ENCODE data around the gene EXOSC1.
"Not testable (repeated sequence)": the region's sequence is repeated elsewhere in the genome, so short reads cannot be mapped to it uniquely, and the experiment has no call there.

Gene EXOSC1

DNA sequence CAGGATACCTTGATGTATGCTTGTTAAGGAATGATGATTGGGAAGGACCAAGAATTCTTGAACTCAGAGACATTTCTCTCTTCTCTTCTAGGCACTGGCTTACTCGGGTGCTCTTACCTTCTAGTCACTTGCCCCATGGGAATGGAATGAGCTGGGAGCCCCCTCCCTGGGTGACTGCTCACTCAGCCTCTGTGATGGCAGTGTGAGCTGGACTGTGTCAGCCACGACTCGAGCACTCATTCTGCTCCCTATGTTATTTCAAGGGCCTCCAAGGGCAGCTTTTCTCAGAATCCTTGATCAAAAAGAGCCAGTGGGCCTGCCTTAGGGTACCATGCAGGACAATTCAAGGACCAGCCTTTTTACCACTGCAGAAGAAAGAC lies 10.9 kb upstream of the EXOSC1 start:
- no peak for DNase-seq

DNA sequence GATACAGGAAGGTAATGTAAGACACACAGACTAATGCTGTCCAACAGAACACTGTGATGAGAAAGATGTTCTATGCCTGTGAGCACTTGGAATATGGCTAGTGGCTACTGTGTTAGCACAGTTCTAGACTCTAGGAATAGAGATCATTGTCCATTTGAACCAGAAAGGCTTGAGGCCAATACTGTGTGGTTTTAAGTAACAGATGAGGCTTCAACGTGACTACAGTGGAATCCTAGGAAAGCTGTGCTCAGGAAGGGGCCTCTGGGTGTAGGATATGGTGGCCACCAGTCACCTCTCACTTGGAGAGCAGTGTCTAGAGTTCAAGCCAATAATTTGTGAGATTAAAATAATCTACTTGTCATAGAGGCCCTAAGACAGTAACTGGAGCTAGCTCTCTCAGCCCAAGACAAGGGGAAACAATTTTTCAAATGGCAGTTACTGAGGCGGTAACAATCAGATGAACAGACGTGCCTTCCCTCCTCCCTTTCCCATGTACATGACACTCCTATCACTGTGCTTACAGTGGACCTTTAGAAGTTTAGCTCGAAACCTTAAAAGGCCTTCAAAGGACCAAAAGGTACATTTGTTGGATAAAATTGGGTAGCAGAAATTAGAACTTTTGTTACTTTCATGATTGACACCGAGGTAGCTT lies 10.4 kb upstream of the EXOSC1 start:
- DNase-seq: no peak

DNA sequence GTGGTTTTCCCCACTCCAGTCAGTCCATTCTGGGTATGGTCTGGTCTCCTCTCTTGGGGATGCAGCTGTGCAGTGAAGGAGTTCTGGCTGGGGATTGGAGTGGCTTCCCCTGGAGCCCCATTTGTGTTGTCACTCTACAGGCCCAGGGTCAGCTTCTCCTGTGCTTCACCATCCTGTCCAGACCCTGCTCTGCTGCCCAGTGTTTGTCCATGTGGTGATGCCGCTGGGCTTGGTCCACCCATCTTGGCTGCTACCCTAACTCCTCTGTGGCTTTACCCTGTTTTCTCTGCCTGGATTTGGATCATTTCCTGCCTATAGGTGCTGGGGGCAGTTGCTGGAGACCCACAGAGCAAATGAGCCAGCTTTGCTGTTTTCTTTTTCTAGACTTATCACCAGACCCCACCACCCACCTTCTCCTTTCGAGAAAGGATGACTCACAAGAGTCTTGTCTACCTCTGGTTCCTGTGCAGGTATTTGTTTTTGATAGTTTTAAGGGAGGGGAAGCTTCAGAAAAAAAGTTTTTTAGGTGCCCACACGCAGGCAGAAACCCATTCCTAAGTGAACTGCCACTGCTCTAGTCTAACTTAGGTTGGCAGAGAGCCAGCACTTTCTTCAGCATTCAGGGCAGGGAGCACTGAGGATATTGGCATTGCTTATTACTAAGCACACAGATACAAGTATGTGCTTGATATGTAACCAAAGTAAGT lies 8.7 kb upstream of the EXOSC1 start:
- DNase-seq: no peak

DNA sequence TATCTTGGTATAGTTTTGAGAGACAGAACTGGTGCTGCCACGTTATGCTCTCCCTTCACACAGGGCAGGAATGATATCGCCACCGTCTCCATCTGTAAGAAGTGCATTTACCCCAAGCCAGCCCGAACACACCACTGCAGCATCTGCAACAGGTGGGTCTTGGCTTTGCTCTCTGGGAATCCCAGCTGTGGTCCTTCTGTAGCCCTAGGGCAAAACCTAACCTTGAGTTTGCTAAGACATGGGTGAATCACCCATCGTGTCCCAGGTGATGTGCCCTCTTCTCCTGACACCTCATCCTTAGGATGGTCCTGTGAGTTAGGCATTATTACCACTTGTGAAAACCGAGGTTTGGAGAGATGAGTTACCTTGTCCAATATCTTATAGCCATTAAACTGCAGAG lies 6.5 kb upstream of the EXOSC1 start:
- DNase-seq: no peak

DNA sequence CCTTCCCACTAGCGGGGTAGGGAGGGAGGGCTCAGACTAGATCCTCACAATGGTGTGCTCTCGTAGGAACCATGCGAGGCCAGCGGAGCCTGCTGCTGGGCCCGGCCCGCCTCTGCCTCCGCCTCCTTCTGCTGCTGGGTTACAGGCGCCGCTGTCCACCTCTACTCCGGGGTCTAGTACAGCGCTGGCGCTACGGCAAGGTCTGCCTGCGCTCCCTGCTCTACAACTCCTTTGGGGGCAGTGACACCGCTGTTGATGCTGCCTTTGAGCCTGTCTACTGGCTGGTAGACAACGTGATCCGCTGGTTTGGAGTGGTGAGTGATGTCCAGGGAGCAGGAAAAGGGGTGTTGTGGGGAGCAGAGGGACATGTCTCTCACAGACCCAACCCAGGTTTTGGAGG lies 5.8 kb upstream of the EXOSC1 start:
- DNase-seq: no peak

DNA sequence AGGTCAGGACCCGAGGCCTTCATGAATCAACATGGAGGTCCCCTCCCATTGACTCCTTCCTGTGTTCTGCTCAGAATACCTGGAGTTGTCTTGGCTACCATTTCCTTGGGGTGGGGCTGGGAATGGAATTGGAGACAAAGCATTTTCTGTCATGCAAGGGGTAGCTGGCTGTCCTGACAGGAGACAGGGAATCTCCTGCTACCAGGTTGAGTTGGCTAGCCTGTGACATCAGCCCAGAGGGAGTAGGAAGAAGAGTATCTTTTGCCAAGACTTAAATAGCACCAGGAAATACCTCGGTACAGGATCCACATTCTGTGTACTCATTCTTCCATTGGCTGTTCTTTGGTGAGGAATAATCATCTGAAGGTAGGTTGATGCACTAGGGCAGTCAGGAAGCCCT lies 5.0 kb upstream of the EXOSC1 start:
- DNase-seq: peak; percentile 13

DNA sequence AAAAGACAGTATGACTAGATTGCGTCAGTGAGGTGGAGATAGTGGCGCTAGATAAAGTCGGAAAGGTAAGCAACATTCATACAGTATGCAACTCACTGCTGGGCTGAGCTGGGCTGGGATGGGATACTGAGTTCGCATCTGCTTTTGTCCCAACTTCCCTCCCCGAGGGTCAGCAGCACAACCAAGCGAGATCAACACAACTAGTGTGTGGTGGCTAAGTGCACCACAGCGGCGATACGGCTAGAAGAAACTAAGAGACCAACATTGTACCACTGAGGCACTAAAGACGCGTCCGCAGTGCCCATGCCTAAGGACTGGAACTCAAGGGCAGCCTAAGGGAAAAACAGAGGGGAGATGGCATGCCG lies 467 bp downstream of the EXOSC1 start:
- DNase-seq: no peak

DNA sequence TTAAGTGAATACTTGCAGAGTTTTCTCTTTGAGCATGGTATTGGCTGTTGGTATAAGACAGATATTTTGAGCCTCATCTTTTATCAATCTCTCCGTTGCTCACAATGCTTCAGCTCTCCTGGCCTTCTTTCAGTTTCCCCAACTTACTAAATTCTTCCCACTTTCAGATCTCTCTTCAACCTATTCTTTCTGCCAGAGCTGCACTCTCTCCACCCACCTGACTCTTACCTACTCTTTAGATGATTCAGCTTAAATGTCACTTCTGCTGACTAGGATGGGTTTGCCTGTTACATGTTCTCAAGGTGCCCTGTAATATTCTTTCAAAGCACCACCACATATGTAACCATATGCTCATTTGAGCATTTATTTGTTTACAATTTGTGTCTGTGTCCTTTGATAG lies 1.6 kb downstream of the EXOSC1 start:
- DNase-seq: no peak

DNA sequence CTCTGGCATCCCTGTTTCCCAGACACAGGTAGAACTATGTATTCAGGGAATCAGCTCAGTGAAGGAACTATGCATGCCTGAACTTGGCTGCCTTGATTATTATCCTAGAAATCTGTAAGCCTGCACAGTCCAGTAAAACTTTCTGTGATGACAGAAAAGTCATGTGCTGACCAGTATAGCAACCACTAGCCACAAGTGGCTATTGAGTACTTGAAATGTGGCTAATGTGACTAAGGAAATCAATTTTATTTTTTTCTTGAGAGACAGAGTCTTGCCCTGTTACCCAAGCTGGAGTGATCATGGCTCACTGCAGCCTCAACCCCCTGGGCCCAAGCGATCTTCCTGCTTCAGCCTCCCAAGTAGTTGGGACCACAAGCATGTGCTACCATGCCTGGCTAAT lies 3.5 kb downstream of the EXOSC1 start:
- no peak for DNase-seq

DNA sequence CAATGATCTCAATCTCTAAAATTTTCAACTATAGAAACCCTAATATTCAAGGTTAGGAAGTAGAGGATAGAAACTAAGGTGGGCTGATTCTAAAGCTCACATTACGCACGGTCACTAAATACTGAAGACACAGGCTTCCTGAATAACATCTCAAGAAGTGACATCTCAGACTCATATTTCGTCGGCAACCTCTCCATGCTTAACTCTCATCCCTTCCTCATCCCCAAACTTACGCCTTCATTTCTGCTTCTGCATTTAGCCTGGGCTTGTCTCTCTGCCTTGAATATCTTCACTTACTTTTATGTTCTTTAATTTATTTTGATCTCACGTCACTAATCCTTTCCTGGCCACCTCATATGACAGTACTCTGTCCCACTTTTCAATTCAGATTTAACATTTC lies 10.6 kb downstream of the EXOSC1 start:
- DNase-seq: no peak

DNA sequence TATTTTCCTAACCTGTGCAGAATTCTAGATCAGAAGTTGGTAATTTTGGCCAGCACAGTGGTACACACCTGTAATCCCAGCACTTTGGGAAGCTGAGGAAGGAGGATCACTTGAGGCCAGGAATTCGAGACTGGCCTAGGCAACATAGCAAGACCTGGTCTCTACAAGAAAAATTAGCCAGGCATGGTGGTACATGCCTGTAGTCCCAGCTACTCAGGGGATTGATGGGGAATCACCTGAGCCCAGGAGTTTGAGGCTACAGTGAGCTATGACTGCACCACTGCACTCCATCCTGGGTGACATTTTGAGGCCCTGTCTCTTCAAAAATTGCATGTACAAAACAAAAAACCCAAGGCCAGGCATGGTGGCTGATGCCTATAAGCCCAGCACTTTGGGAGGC lies 11.2 kb downstream of the EXOSC1 start:
- no peak for DNase-seq

DNA sequence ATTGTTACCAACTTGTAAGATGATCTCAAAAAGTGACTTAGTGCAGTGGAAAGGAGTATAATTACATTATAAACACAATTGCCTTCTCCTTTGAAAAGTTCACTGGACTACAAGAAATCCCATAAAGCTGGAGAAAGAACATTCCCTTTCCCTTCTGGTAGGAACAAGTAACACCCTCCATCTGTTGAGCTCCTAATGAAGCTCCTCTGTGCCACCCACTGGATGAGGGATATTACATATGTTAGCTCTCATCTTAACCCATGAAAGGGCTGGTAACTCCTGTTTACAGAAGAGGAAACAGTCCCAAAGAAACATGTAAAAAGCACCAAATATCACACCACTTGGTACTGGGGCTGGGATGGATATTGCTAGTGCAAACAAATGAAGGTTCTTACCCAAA lies 11.8 kb downstream of the EXOSC1 start:
- peak; percentile 6 for DNase-seq

DNA sequence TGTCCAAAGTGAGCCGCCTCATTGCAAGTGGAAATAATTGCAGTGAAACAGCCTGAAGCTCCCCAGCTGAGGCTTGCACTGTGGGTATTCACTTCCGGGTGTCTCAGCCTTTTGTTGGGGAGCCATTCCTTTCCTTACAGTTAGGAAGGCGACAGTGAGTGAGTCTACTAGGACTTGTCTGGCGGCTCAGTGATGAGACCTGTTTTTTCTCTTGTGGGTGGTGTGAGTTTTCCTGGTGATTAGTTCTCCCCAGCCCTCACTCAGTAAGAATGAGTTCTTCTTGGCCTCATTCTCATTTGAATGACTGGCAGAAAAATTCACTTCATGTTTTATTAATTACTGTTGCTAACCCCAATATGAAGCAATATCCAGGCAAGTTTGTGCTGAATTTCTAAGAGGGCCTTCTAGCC lies 17.2 kb downstream of the EXOSC1 start:
- DNase-seq: no peak

DNA sequence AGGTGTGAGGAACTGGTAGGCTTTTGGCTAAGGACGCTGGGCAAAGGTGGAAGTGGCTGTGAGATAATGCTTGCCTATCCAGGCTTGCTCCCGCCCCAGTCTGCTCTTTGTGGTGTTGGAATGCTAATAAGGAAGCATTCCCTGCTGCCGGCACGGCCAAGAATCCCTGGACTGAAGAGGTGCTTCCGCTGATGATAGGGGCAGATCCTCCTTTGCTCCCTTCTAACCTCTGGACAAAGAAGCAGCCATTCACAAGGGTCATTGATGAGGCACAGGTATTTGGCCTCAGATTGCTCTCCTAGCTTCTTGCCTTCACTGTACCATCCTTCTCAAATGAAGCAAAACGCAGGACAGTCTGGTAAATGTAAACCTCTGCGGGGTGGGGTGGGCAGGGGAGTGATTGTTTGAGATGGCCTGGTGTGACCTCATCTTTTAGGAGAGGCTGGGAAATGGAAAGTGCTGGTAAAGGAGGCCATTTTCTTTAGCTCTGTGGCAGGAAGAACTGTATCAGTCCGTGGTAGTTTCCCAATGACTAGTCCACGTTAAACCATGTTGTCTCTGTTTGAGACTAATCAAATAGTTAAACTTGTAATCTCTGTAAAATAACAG lies 18.1 kb downstream of the EXOSC1 start:
- no peak for DNase-seq

DNA sequence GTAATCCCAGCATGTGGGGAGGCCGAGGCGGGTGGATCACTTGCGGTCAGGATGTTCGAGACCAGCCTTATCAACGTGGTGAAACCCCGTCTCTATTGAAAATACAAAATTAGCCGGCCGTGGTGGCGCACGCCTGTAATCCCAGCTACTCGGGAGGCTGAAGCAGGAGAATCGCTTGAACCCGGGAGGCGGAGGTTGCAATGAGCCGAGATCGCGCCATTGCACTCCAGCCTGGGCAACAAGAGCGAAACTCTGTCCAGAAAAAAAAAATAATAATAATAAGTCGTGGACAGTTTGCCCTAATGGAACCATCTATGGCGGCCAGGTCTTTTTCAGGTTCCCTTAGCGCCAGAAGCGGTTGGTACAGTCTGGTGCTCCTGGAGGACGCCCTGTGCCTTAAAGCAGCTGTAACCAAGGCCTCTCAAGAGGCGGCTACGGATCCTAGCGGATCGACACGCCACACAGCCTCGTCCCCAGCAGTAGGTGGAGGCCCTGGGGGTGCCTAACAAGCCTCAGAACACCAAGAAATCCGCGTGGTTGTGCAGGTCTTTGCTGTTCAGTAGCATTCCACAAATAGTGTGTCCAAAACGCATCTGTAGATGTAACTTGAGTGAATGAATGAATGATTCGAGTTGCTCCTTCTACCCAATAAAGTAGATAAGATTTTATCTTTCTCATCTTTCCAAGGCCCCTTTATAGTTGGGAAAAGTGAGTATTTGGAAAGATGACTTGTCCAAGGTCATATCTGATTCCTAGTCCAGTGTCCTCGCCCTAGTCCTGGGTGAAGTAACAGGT lies 18.8 kb downstream of the EXOSC1 start:
- peak; percentile 9 for DNase-seq

DNA sequence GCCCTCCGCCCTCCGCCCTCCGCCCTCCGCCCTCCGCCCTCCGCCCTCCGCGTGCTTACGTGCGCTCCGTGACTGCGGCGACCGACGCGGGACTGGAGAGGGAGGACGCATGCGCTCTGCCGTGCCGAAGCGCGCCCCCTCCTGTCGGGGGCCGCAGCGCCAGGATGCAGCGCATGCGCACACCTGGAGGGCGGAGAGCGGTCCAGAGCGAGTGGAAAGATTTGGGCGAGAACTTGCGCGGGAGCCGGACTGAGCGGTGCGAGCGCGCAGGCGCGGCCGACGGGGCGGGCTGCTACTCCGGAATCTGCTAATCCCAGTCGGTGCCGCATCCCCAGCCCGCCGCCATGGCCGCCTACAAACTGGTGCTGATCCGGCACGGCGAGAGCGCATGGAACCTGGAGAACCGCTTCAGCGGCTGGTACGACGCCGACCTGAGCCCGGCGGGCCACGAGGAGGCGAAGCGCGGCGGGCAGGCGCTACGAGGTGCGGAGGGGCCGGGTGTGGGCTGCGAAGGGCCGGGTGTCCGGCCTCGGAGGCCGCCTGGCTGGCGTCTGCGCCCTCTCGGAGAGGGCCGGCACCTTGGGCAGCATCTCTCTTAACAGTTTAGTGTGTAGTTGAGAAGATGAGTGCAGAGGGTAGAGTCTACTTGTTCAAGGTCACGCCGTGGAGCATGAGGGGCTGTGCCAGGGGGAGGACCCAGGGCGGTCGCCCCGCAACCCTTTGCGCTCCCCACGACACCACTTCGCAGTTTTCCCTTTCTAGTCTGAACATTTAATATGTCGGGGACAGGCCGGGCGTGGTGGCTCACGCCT lies 19.6 kb downstream of the EXOSC1 start, which contains the start of gene PGAM1:
Gene PGAM1 (plus strand): TSS at position 228 of the 812 bp plus-strand sequence. CDS start 117 bp downstream, at position 345.
- DNase-seq: peak; percentile 94

DNA sequence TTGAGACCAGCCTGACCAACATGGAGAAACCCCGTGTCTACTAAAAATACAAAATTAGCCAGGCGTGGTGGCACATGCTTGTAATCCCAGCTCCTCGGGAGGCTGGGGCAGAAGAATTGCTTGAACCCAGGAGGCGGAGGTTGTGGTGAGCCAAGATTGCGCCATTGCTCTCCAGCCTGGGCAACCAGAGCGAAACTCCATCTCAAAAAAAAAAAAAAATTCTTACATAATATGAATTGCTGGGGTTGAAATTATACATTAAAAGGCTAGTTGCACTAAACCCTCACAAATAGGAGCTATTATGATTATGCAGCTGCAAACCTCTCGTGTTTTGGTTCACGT lies 22.1 kb downstream of the EXOSC1 start:
- DNase-seq: not testable (repeated sequence)

DNA sequence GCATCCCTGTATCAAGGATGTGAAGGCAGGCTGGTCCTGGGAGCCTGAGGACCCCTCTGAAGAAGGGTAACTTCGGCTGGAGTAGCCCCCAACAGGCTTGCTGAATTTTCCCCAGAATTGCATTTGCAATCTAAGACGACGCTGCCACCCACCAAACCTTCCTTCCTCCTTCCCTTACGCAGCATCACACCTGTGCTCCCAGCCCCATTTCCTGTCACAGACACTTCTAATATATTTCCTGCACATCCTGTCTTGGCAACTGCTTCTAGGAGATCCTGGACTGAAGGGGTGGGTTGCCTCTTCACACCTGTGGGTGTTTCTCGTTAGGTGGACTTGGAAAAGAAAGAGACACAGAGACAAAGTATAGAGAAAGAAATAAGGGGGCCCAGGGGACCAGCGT lies 29.2 kb downstream of the EXOSC1 start:
- no peak for DNase-seq

DNA sequence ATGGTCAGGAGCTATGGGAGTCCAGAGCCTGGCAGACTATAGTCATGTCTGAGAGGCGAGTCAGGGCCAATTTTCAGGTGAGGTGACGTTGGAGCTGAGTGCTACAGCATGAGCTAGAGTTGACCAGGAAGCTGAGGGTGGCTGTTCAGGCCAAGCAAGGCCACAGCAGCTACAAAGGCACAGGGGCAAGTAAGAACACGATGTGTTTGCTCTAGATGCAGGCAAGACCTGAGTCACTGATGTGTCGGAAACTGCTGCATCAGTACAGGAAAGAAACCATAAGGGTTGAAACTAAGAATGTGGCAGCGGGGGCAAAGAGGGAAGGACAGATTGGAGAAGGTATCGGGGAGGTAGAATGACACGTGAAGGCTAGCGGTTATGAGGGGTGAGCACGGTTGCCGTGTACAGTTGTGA lies 32.9 kb downstream of the EXOSC1 start:
- no peak for DNase-seq

DNA sequence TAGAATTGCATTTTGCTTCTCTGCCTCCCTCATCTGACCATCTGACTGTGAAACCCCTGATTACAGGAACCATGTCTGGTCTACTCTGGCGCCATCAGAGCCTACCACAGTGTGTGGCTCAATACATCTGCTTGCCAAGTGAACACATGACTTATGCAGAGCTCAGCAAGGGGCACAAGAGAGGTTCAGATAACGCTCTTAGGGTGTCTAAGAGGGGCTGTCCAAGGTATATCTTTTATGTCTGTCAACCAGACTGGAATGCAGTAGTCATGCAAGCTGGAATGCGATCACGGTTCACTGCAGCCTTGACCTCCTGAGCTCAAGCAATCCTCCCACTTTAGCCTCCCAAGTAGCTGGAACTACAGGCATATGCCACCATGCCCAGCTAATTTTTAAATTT lies 34.4 kb downstream of the EXOSC1 start:
- no peak for DNase-seq

DNA sequence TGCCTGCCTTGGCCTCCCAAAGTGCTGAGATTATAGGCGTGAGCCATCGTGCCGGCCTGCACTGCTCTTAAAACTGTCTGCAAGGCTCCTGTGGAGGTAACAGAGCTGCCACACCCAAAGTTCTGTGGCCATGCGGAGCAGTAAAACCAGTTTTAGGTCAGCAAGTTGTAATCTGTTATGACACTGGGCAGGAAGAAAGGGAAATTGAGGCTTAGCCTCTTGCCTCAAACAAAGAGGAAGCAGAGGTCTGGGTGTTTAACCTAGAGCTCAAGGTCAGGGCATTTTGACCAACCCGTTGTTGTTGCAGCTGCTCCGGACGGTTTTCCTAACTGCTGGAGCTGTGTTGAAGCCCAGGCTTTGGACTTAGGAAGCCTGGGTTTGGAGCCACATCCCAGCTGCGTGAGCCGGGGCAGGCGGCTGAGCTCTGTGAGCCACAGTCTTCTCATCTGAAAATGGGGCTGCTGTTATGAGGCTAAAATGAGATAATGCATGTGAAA lies 37.3 kb downstream of the EXOSC1 start:
- DNase-seq: no peak

DNA sequence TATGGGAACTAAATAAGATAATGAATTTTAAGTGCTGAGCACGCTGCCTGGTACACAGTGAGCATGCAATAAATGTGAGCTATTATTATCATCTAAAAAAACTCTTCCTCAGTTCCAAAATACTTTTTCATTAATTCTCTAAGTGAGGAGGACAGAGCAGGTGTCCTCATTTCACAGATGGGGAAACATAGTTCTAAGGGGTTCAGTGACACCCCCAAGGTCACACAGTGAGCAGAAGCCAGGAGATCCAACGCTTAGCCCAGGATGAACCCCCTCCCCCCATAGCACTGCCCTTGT lies 37.9 kb downstream of the EXOSC1 start:
- DNase-seq: no peak
